ENCODE data around the gene SHROOM2.
A peak's percentile ranks its signal among the peaks of the same experiment; 100 is the strongest.

The SHROOM2 gene

GRCh38 chrX:9980401-9980800, 194.2 kb downstream of the SHROOM2 start:
- no peak overlapping the region for H3K27ac ChIP-seq
- TF ChIP-seq CTCF (conservative IDR thresholded peaks at IDR 0.05): no peak

DNA sequence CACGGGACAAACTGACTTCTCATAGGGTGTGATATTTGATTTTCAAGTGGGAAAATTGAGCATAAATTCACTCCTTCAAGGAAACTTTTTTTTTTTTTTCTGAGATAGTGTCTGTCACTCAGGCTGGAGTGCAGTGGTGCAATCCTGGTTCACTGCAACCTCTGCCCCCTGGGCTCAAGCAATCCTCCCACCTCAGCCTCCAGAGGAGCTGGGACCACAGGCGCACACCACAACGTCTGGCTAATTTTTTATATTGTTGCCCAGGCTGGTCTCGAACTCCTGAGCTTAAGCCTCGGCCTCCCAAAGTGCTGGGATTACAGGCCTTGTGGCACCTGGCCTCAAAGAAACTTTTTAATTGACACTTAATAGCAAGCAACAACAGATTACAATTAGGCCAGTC, 194.7 kb downstream of the SHROOM2 start:
- H3K27ac ChIP-seq: no peak overlapping the region
- TF ChIP-seq CTCF (conservative IDR thresholded peaks at IDR 0.05): no peak

GRCh38 chrX:9983441-9983840, 197.2 kb downstream of the SHROOM2 start:
- H3K27ac ChIP-seq: no peak overlapping the region
- no peak for TF ChIP-seq CTCF (conservative IDR thresholded peaks at IDR 0.05)

DNA sequence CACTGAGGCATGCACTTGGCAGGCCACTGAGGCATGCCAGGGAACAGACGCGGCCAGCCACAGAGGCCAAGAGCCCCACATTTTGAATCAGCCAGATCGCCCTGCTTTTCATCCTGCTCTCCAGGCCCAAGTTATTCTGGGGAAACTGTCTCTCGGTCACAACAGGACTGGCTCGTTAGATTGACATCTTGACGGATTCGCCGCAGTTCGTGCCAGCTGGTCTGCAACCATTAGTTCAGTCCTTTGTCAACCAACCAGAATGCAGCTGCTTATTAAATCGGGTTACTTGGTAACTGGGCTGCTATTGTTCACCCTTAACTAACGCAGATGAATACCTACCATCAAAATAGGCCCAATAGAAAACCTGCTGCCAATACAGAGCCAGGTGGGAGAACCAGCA, 197.6 kb downstream of the SHROOM2 start:
- H3K27ac ChIP-seq: no peak overlapping the region
- TF ChIP-seq CTCF (conservative IDR thresholded peaks at IDR 0.05): no peak

GRCh38 chrX:9988762-9989161, 202.5 kb downstream of the SHROOM2 start:
- TF ChIP-seq CTCF (conservative IDR thresholded peaks at IDR 0.05): peak; percentile 72
- H3K27ac ChIP-seq: no peak overlapping the region

GRCh38 chrX:9992061-9992460, 205.8 kb downstream of the SHROOM2 start:
- H3K27ac ChIP-seq: no peak overlapping the region
- TF ChIP-seq CTCF (conservative IDR thresholded peaks at IDR 0.05): no peak

- TF ChIP-seq CTCF (conservative IDR thresholded peaks at IDR 0.05): no peak
Measured at GRCh38 chrX:9992724-9993123, 206.5 kb downstream of the SHROOM2 start.

GRCh38 chrX:9995855-9996339, 209.7 kb downstream of the SHROOM2 start:
- peak; percentile 92 for TF ChIP-seq CTCF (conservative IDR thresholded peaks at IDR 0.05)
- H3K27ac ChIP-seq: no peak overlapping the region

More at GRCh38 chrX:9992724-9993123, 206.5 kb downstream of the SHROOM2 start:
- H3K27ac ChIP-seq: no peak overlapping the region
